Peyer's patch (tissue), 4 donors: ENCODE results near the gene IL9.

Experiments used
- POLR2A ChIP-seq, 2 donors: fragments of 450-650 bp; IDR thresholded peaks; one replicate each; pipeline ENCODE4 v1.5.1; 2017; ENCODE audit warnings: antibody characterized with exemption in 2 of 2, mild to moderate bottlenecking in 2 of 2, moderate library complexity in 2 of 2
- TF ChIP-seq, protein P1 (sequence below), 6 experiments: fragments of 450-650 bp in 4 of 6; fragments of 200-600 bp in 2 of 6; sonication (generic) in 1 of 6; IDR thresholded peaks; one replicate each; pipeline ENCODE4 v1.5.1; 2017 to 2019; ENCODE audit warnings: antibody characterized with exemption in 6 of 6, mild to moderate bottlenecking in 3 of 6, moderate library complexity in 1 of 6

DNA sequence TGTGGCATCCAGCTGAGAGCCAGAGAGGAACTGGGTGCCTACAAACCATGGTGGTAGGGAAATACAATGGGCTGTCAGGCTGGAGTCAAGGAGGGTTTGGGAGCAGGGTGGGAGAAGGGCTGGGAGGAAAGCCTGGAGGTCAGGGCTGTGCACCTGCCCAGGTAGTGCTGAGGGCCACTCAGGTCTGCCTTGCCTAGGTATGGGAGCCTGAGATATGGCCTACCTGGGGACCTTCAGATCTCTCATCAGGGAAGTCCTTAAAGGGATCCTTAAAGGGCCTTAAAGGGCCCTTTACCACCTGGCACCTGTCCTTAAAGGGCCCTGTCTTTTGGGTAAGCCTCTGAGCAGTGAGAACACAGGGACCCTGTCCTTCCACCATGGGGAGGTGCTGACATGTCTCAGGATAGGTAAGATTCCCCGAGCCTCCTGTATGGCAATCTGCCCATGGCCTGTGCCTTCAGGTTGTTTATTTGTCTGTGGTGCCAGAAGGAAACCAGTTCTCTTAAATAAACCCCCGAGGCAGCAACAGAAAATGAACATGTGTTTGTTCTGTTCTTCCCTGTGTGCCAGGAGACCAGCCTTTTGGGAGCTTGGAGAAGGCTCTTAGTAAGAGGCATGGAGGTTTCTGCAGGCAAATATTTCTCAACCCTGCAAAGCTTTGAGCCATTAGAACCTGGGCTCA lies 37.9 kb downstream of the IL9 start:
- TF ChIP-seq, protein P1, sequence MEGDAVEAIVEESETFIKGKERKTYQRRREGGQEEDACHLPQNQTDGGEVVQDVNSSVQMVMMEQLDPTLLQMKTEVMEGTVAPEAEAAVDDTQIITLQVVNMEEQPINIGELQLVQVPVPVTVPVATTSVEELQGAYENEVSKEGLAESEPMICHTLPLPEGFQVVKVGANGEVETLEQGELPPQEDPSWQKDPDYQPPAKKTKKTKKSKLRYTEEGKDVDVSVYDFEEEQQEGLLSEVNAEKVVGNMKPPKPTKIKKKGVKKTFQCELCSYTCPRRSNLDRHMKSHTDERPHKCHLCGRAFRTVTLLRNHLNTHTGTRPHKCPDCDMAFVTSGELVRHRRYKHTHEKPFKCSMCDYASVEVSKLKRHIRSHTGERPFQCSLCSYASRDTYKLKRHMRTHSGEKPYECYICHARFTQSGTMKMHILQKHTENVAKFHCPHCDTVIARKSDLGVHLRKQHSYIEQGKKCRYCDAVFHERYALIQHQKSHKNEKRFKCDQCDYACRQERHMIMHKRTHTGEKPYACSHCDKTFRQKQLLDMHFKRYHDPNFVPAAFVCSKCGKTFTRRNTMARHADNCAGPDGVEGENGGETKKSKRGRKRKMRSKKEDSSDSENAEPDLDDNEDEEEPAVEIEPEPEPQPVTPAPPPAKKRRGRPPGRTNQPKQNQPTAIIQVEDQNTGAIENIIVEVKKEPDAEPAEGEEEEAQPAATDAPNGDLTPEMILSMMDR (IDR thresholded peaks at IDR 0.05), result no peak
- TF ChIP-seq POLR2A (IDR thresholded peaks at IDR 0.05), result no peak
